Activated CD4-positive, alpha-beta memory T cell treated with anti-CD3 and anti-CD28 coated beads for 36 hours (primary cell): ENCODE results near the gene GHDC. TPM values are rescaled to one million over a fixed set of nuclear protein-coding genes. Genes with fewer than 3 reads are reported as not detected.

Experiments
- CTCF ChIA-PET: fragments of 350-600 bp; sonication (Branson Sonifier 250); formaldehyde crosslinking; loops from one replicate; lab custom pipeline; 2021; ENCODE audit warnings: antibody characterized with exemption, inconsistent platforms; lab: Charles Lee
- POLR2A ChIA-PET: fragments of 350-600 bp; sonication (Branson Sonifier 250); formaldehyde crosslinking; loops from one replicate; lab custom pipeline; 2021; ENCODE audit warnings: antibody characterized with exemption; lab: Charles Lee
- DNase-seq: peaks from one replicate; pipeline ENCODE4 v3.0.0-alpha.2; 2020
- H3K27ac Mint-ChIP-seq: one replicate; pipeline ENCODE4 v1.8.0; 2021; ENCODE audit warnings: mixed read lengths
- H3K27me3 Mint-ChIP-seq: one replicate; pipeline ENCODE4 v1.8.0; 2021; ENCODE audit warnings: mixed read lengths
- H3K36me3 Mint-ChIP-seq: one replicate; pipeline ENCODE4 v1.8.0; 2021; ENCODE audit warnings: mixed read lengths
- H3K4me1 Mint-ChIP-seq: one replicate; pipeline ENCODE4 v1.8.0; 2021; ENCODE audit warnings: low read depth, mixed read lengths
- H3K4me3 Mint-ChIP-seq: one replicate; pipeline ENCODE4 v1.8.0; 2021; ENCODE audit warnings: mild to moderate bottlenecking, mixed read lengths
- H3K9me3 Mint-ChIP-seq: one replicate; pipeline ENCODE4 v1.8.0; 2021; ENCODE audit warnings: mixed read lengths
- intact Hi-C: fragments of 100-400 bp; cut with micrococcal nuclease; formaldehyde crosslinking; loops from one replicate; pipeline ENCODE4 v1.15.1; 2023
- total RNA-seq, 2 experiments: library from RNA; stranded (reverse); gene quantifications; one replicate each; pipeline ENCODE4 v1.2.3, GENCODE V29; 2021

GHDC gene
- total RNA-seq, 2 experiments from 2014 or later, result 13.1 to 13.5 TPM

DNA sequence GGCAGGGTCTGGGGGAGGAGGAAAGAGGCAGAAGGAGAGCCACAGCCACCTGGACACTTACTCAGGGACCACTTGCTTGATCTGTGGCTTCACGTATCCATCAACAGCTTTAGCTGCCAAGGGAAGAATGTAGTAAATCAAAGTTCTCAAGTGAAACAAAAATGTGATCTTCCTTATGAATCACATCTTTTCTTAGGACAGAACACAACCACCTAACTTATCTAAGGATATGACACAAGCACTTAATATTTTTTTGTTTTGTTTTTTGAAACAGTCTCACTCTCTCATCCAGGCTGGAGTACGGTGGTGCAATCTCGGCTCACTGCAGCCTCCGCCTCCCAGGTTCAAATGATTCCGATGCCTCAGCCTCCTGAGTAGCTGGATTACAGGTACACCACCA, 8.4 kb upstream of the GHDC start:
- CTCF ChIA-PET, result no interaction called here
- no peaks in the 10 kb centered on the region for H3K9me3 Mint-ChIP-seq
- no peak overlapping the region for H3K27ac Mint-ChIP-seq

DNA sequence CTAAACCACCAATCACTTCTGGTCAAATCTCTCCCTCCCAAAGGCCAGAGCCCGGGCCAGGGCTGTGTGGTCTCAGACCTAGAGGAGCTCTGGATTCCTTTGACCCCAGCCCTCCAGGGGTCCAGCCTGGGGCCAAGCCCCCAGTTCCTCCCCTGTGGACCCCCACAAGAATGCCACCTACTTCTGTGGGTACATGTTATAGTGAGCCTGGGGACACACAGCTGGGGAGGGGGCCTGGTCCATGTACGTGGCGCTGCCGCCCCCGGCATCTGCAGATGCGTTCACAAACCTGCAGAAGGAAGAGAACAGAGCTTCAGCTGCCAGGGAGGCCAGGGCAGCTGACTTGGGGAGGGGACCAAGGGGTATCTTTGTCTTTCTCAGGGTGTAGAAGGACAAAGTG, 7.9 kb upstream of the GHDC start:
- CTCF ChIA-PET, result interaction anchor here (0.7 kb wide), 1 partner anchor 72 kb away, joined by 3 read pairs; no protein-coding TSS in a partner anchor

More for the DNA sequence above, 8.4 kb upstream of the GHDC start:
- no peak for DNase-seq
- Mint-ChIP-seq H3K4me3 (no peak overlapping the region), H3K36me3 (peaks cover 54% of the 10 kb centered on the region), H3K27me3 (no peaks in the 10 kb centered on the region), H3K4me1 (no peaks in the 10 kb centered on the region)
- POLR2A ChIA-PET, result no interaction called here
- intact Hi-C loops, result no loop called here

DNA sequence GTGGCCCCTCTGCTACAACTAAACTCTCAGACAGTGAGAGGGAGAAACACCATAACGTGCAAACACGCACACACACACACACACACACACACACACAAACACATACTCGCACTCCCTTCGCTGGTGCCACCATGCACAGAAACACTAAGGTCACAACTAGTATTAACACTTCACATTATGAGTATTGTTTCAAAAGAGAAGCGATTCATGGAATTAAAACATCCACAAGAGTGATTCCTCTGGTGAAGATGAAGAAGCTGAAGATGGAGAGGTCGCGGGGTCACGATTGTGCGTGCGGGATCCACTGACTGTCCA, 7.1 kb upstream of the GHDC start:
- Mint-ChIP-seq H3K27ac (no peak overlapping the region), H3K27me3 (no peaks in the 10 kb centered on the region), H3K4me3 (no peak overlapping the region), H3K36me3 (peaks cover 48% of the 10 kb centered on the region), H3K9me3 (no peaks in the 10 kb centered on the region), H3K4me1 (no peaks in the 10 kb centered on the region)
- ChIA-PET POLR2A (no interaction called here), CTCF (interaction anchor here (0.7 to 2.1 kb wide), 2 partner anchors 21 to 71 kb away, joined by 3 to 10 read pairs; no protein-coding TSS in a partner anchor)
- intact Hi-C loops, result no loop called here
- no peak for DNase-seq

More for the DNA sequence above, 7.9 kb upstream of the GHDC start:
- H3K27ac Mint-ChIP-seq, result no peak overlapping the region
- no peaks in the 10 kb centered on the region for H3K27me3 Mint-ChIP-seq
- no peak overlapping the region for H3K4me3 Mint-ChIP-seq
- H3K4me1 Mint-ChIP-seq, result no peaks in the 10 kb centered on the region
- DNase-seq, result no peak
- intact Hi-C loops, result no loop called here
- POLR2A ChIA-PET, result no interaction called here
- H3K9me3 Mint-ChIP-seq, result no peaks in the 10 kb centered on the region
- peaks cover 49% of the 10 kb centered on the region for H3K36me3 Mint-ChIP-seq

DNA sequence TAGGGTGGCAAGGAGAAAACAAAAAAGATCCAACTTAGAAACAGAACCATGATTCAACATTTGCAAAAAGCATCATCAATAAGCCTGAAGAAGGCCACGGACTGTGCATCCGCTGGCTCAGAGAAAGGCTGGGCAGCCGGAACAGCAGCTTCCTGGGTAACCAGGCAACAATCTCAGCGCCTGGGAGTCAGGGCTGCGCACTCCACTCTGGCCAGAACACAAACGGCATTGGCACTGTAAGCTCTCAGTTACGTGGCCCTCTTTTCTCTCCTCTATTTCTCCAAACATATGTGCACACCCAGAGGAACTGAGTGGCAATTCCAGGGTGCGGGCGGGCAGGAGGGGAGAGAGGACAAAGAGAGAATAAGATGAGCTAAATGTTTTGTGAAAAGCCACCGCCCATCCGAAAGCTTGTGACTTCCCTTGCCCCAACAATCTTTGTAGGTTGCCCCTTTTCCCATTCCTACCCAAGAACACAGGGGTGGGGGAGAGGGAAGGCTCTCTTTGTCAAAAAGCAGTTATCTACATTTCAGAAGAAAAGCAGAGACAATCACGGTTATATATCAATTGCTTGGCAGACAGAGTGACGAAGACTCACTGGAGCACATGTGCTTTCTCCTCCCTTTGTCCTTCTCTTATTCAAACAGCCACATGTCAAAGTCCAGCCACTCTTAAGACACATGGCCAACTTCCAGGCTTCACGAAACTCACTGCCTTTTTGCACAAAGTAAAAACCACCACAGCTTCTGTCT, 6.6 kb upstream of the GHDC start:
- Mint-ChIP-seq H3K4me3 (no peak overlapping the region), H3K4me1 (no peaks in the 10 kb centered on the region), H3K9me3 (no peaks in the 10 kb centered on the region), H3K27me3 (no peaks in the 10 kb centered on the region), H3K36me3 (peaks cover 47% of the 10 kb centered on the region), H3K27ac (no peak overlapping the region)
- ChIA-PET POLR2A (no interaction called here), CTCF (interaction anchor here (0.8 to 2.1 kb wide), 3 partner anchors 13 to 38 kb away, joined by 3 to 10 read pairs (median 3); no protein-coding TSS in a partner anchor)
- no peak for DNase-seq
- intact Hi-C loops, result no loop called here

DNA sequence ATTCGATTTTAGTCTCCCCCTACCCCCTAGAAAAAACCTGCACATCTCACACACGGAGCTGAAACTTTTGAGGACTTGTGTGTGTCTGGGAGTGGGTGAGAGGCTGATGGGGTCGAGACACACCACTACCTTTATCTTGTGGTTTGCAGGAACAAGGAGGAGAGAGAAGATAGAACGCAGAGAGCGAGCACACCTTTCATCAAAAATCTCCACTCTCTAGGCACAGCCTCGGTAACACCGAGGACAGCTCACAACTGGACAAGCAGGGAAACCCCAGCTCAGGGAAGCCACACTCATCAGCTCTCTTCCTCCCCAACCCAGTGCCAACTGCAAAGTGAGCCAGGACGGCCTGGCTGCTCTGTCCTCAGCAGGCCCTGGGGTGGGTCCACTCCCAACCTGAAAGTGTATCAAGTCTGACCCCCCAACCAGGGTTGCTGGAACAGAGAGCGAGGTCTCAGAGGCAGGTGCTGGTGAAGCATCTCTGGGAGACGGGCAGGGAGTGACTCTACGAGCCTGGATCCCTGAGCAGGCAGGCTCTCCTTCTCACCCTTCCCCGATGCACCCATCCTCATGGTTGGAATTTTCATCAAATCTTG, 5.2 kb upstream of the GHDC start:
- H3K27me3 Mint-ChIP-seq, result no peaks in the 10 kb centered on the region
- intact Hi-C loops, result no loop called here
- CTCF ChIA-PET, result interaction anchor here (1.1 to 2.1 kb wide), 3 partner anchors 23 to 179 kb away, joined by 3 to 10 read pairs (median 3); partner anchors contain the start of gene NKIRAS2
- DNase-seq, result no peak
- no peaks in the 10 kb centered on the region for H3K9me3 Mint-ChIP-seq
- POLR2A ChIA-PET, result no interaction called here
- peaks cover 3% of the 10 kb centered on the region for H3K4me1 Mint-ChIP-seq
- peaks cover 38% of the 10 kb centered on the region for H3K36me3 Mint-ChIP-seq
- no peak overlapping the region for H3K27ac Mint-ChIP-seq
- H3K4me3 Mint-ChIP-seq, result no peak overlapping the region

DNA sequence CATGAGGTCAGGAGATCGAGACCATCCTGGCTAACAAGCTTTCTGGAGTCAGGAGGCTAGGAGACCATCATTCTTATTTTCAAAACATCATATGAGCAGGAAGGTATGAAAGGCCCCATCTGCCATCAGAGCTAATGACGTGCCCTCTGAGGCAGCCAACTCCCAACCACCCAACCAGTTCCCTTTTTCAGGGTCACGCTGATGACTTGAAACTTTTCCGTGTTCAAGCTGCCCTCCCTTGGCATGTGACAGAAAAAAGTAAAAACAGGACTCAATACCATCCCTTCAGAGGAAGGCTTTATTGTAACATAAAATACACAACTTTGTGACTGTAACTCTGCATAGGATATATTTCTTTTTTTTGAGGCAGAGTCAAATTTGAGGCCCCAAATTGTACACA, 4.6 kb upstream of the GHDC start:
- intact Hi-C loops, result no loop called here
- ChIA-PET CTCF (interaction anchor here (0.6 to 1.5 kb wide), 3 partner anchors 23 to 179 kb away, joined by 3 to 6 read pairs (median 4); partner anchors contain the start of gene NKIRAS2), POLR2A (no interaction called here)
- Mint-ChIP-seq H3K4me1 (peaks cover 5% of the 10 kb centered on the region), H3K27ac (no peak overlapping the region), H3K36me3 (peaks cover 32% of the 10 kb centered on the region), H3K4me3 (no peak overlapping the region), H3K27me3 (no peaks in the 10 kb centered on the region), H3K9me3 (no peaks in the 10 kb centered on the region)
- DNase-seq, result no peak

DNA sequence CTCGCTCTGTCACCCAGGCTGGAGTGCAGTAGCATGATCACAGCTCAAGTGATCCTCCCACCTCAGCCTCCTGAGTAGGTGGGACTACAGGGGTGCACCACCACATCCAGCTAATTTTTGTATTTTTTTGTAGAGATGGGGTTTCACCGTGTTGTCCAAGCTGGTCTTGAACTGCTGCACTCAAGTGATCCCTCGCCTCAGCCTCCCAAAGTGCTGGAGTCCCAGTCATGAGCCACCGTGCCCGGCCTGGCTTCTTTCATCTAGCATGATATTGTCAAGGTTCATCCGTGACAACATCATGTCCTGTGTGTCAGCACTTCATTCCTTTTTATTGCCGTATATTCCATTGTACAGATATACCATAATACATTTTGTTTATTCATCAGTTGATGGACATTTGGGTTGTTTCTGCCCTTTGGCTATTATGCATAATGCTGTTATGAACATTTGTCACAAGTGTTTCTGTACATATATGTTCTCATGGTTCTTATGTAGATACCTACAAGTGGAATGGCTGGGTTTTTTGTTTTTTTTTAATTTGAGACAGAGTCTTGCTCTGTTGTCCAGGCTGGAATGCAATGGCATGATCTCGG, 3.4 kb upstream of the GHDC start:
- Mint-ChIP-seq H3K9me3 (no peaks in the 10 kb centered on the region), H3K4me1 (peaks cover 14% of the 10 kb centered on the region), H3K36me3 (peaks cover 22% of the 10 kb centered on the region), H3K4me3 (no peak overlapping the region), H3K27ac (peak overlapping the region; percentile 28), H3K27me3 (no peaks in the 10 kb centered on the region)
- intact Hi-C loops, result no loop called here
- ChIA-PET CTCF (interaction anchor here (1.5 kb wide), 1 partner anchor 25 kb away, joined by 6 read pairs; no protein-coding TSS in a partner anchor), POLR2A (no interaction called here)
- DNase-seq, result no peak

DNA sequence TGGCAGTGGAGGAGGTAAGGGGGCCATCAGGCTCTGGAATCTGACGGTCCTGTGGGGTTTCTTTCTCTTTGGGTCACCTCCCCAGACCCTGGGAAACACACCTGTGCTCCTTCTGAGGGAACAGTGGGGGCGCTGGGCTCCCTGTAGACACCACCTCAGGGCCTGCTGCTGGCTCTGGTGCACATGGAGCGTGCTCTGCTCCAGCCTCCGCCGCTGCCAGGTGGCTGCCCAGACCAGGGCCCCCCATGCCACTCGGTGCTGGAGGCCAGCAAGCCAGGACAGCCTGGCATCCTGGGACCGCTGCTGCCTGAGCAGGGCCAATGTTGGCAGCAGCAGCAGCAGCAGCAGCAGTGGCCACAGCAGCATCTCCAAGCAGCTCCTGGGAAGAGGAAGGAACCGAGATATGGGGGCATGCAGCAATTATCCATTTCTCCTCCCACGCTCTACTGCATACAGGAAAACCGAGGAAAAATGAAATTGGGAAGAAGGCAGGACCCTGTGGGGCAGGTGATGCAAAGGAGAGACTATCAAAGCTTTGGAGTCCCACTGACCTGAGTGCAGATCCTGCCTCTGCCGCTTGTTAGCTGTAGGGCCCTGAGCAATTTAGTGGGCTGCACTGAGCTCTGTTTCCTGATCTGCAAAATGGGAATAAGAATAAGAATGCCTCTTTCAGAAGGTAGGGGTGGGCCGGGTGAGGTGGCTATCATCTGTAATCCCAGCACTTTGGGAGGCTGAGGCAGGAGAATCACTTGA, 902 bp downstream of the GHDC start:
- intact Hi-C loops, result no loop called here
- Mint-ChIP-seq H3K4me3 (peak overlapping the region; percentile 81), H3K4me1 (peaks cover 18% of the 10 kb centered on the region), H3K36me3 (no peaks in the 10 kb centered on the region), H3K9me3 (no peaks in the 10 kb centered on the region), H3K27ac (peak overlapping the region; percentile 68), H3K27me3 (no peaks in the 10 kb centered on the region)
- ChIA-PET POLR2A (interaction anchor here (1.0 to 2.6 kb wide), 7 partner anchors 9 to 195 kb away, joined by 3 to 9 read pairs (median 5); partner anchors contain the start of genes HCRT, KCNH4, STAT3 and STAT5A), CTCF (interaction anchor here (1.5 to 3.5 kb wide), 4 partner anchors 9 to 96 kb away, joined by 4 to 26 read pairs (median 11); partner anchors contain the start of gene KCNH4)
- no peak for DNase-seq

DNA sequence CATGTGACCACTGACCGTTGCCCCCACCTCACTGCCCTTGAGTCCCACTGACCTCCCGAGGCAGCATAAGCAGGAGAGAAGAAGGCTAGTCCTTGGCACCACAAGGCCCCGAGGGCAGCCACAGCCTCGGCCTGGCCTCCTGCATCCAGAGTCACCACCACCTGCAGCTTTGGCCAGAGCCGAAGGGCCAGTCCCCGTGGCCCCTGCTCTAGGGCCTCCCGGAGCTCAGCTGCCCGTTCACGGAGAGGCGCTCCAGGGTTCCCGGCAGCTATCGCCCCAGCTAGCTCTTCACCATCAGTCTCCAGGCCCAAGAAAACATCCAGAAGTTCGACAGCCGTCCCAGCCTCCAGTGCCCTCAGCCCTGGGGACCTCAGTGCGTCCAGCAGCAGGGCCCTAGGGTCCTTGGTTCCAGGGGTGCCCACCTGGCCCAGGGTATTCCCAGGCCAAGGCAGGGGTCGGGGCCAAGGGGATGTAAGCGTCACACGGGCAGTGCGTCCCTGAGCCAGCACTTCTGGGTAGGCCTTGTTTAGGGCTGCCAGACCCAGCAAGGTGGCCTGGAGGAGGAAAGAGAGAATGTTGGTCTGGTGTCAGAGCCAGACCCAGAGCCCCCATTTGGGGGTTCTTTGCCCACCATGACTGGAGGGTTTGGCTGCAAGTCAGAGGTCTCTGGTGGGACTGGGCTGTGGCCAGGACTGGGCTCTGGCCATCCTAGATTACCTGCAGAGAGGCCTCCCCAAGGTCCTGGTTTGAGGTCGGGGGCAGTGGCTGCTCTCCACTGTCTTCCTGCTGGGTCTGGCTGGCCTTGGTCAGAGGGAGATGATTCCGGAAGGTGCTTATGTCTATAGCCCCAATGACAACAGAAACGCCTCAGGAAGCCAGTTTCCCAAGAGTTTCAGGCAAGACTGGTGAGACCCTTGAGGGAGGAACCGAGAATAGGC, 1.8 kb downstream of the GHDC start:
- intact Hi-C loops, result no loop called here
- Mint-ChIP-seq H3K9me3 (no peaks in the 10 kb centered on the region), H3K36me3 (no peaks in the 10 kb centered on the region), H3K4me3 (no peak overlapping the region), H3K27ac (no peak overlapping the region), H3K27me3 (no peaks in the 10 kb centered on the region), H3K4me1 (peaks cover 18% of the 10 kb centered on the region)
- POLR2A ChIA-PET, result interaction anchor here (0.5 to 0.9 kb wide), 3 partner anchors 8 to 133 kb away, joined by 3 to 4 read pairs (median 4); no protein-coding TSS in a partner anchor
- CTCF ChIA-PET, result interaction anchor here (0.9 kb wide), 1 partner anchor 11 kb away, joined by 3 read pairs; the partner anchor contains the start of gene KCNH4
- DNase-seq, result no peak

DNA sequence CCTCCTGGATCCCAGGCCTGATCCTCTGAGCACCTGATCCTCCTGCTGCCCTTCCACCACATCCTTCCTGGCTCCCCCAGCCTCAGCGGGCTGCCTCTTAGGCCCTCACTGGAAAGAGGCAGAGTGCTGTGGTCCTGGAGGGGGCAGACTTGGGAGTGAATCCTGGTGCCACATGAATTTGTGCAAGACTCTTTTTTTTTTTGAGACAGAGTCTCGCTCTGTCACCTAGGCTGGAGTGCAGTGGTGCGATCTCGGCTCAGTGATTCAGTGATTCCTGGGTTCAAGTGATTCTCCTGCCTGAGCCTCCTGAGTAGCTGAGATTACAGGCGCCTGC, 3.1 kb downstream of the GHDC start:
- H3K27ac Mint-ChIP-seq, result no peak overlapping the region
- POLR2A ChIA-PET, result no interaction called here
- no peaks in the 10 kb centered on the region for H3K36me3 Mint-ChIP-seq
- no peaks in the 10 kb centered on the region for H3K27me3 Mint-ChIP-seq
- intact Hi-C loops, result no loop called here
- no peak overlapping the region for H3K4me3 Mint-ChIP-seq
- DNase-seq, result no peak
- H3K9me3 Mint-ChIP-seq, result no peaks in the 10 kb centered on the region
- H3K4me1 Mint-ChIP-seq, result peaks cover 18% of the 10 kb centered on the region
- CTCF ChIA-PET, result interaction anchor here (0.9 kb wide), 2 partner anchors 10 to 230 kb away, joined by 3 read pairs; partner anchors contain the start of gene KCNH4
